SKM-1 (cell line): ENCODE data around the gene PXK.
"Not testable (repeated sequence)": the region's sequence is repeated elsewhere in the genome, so short reads cannot be mapped to it uniquely, and the experiment has no call there.

ENCODE experiments used
- DNase-seq: peaks from one replicate; lab custom pipeline; 2025; ENCODE audit not compliant: unreplicated experiment; lab: John Stamatoyannopoulos, UW

The PXK gene

DNA sequence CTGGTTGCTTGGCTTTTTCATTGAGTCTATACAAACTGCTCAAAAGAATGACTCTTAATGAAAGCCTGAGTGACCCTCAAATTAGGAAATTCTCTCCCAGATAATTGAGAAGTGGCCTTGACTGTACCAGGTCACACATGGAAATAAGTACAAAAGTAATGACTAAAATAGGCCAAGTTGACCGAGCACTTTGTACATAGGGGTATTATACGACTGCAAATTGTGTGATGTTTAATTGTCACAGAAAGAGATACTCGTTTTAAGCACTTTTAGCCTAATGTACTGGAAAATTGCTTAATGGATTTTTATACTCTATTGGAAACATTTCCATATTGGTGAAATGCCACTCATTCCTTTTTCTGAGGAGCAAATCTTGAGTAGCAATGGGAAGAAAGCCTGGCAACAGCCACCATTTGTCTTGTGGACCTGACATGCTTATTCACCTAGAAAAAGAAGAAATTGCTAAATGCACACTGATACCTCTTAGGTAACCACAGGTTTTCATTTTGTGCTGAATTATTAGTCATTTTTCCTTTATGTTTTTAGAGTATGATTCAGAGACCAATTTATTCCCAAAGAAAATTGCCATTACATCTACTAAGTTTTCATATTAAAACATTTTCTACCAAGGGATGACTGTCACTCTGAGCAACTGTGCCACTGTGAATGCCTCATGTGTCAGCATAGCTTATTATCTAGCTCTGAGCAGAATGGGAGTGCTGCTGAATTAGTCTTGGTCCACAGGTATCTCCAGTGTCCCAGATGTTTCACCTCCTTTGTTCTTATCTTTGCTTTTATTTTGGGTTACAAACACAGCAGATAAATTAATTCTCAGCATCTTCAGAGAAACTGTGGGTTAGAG is 8.9 kb upstream of the PXK start:
- DNase-seq: no peak

DNA sequence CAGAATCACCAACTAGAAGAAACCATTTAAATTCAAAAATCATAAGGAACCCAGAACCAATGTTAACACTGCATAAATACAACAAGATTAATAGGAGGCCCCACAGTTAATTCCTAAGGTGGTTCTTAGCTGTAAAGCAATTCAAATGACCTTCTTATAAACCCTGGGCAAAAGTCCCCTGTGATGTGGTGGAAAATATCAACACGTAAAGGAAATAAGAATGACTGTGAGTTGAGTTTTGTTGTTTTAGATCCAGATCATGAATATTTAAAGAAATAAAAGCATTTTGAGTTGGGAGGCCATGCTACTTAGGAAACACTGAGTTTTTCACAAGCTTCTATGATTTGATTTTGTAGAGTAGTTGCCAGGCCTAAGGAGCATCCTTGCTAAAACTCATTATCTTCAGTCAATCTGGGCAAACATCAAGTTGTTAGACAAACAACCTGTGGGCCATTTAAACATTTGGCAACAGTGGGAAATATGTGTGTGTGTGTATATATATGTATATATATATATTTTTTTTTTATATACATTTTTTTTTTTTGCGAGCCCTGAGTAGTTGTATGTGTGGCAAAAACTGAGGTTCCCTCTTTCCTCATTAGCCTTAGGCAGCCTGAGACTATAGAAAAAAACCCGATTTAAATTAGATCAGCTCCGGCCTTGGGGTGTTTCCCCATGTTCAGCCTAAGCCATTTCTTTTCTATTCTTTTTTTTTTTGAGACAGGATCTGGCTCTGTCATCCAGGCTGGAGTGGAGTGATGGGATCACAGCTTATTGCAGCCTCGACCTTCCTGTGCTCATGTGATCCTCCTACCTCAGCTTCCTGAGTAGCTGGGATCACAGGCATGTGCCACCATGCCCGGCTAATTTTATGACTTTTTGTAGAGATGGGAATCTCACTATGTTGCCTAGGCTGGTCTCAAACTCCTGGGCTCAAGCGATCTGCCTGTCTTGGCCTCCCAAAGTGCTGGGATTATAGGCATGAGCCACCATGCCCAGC is 8.0 kb upstream of the PXK start:
- DNase-seq: no peak

GRCh38 chr3:58325525-58325992 is 7.1 kb upstream of the PXK start:
- DNase-seq: no peak

- no peak for DNase-seq
Measured at GRCh38 chr3:58326267-58326900, 6.3 kb upstream of the PXK start.

- DNase-seq: no peak
Measured at GRCh38 chr3:58329150-58329921, 3.4 kb upstream of the PXK start.

- no peak for DNase-seq
Measured at GRCh38 chr3:58329922-58330413, 2.7 kb upstream of the PXK start.

DNA sequence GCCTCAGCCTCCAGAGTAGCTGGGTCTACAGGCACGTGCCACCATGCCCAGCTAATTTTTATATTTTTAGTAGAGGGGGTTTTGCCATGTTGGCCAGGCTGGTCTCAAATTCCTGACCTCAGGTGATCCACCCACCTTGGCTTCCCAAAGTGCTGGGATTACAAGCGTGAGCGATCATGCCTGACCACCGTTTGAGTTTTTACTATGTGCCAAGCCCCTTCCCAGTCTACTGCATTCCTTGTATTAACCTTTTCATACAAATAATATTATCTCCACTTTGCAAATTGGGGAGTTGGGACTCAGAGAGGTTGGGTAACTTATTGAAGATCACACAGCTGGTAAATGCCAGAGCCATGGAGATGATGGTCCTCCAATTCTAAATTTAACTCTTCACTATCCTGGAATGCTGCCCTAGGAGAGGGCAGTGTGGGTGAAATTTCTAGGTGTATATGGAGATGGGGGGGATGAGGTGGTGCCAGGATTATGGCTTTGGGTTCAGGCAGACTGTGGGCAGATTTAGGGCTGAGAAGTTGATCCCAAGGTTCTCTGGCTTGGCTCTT is 1.0 kb upstream of the PXK start:
- DNase-seq: no peak

- no peak for DNase-seq
Measured at GRCh38 chr3:58333206-58334012, 717 bp downstream of the PXK start.

- no peak for DNase-seq
Measured at GRCh38 chr3:58334013-58334321, 1.3 kb downstream of the PXK start.

GRCh38 chr3:58334506-58334884 is 1.8 kb downstream of the PXK start:
- no peak for DNase-seq

GRCh38 chr3:58335652-58335947 is 2.9 kb downstream of the PXK start:
- DNase-seq: no peak

GRCh38 chr3:58336135-58336882 is 3.6 kb downstream of the PXK start:
- DNase-seq: no peak

DNA sequence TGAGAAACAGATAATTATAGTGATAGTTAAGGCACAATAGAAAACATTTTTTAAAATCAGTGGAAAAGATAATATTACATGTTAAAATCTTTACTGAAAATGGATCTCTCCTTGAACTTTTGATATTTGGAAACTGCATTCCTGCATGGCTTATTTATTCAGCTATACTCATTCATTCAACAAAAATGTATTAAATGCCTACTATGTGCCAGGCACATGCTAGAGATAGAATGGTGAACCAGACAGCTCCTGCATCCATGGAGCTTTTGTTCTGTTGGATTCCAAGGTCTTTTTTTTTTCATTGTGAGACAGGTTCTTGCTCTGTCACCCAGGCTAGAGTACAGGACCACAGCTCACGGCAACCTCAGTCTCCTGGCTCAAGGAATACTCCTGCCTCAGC is 4.5 kb downstream of the PXK start:
- DNase-seq: no peak

DNA sequence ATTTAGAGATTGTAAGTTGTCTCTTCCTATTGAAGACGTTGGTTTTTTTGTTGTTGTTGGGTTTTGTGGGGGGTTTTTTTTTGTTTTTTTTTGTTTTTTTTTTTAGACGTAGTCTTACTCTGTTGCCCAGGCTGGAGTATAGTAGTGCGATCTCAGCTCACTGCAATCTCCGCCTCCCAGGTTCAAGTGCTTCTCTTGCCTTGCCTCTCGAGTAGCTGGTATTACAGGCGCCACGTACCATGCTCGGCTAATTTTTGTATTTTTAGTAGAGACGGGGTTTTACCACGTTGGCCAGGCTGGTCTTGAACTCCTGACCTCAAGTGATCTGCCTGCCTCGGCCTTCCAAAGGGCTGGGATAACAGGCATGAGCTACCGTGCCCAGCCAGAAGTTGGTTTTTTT is 6.5 kb downstream of the PXK start:
- DNase-seq: not testable (repeated sequence)

- no peak for DNase-seq
Measured at GRCh38 chr3:58340594-58341244, 8.0 kb downstream of the PXK start.

DNA sequence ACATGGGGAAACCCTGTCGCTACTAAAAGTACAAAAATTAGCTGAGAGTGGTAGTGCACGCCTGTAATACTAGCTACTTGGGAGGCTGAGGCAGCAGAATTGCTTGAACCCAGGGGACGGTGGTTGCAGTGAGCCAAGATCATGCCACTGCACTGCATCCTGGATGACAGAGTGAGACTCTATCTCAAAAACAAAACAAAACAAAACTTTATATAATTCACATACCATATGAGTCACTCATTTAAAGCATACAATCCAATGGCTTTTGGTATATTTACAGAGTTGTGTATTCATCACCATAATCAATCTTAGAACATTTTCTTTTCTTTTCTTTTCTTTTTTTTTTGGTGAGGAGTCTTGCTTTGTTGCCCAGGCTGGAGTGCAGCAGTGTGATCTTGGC is 8.7 kb downstream of the PXK start:
- DNase-seq: no peak

- no peak for DNase-seq
Measured at GRCh38 chr3:58342676-58343075, 10.0 kb downstream of the PXK start.

- DNase-seq: no peak
Measured at GRCh38 chr3:58345457-58345856, 12.8 kb downstream of the PXK start.
